Heart left ventricle (tissue), 16 donors: ENCODE results near the gene PYGL. TPM values are rescaled to one million over a fixed set of nuclear protein-coding genes. Genes with fewer than 3 reads are reported as not detected.

ENCODE experiments used
- ATAC-seq, 4 donors: fragments of 200-7000 bp; cut with Tn5 transposase; one replicate each; pipeline ENCODE4 v1.9.1; 2020 to 2022; ENCODE audit warnings: moderate library complexity in 4 of 4, mild to moderate bottlenecking in 3 of 4, moderate number of reproducible peaks in 1 of 4
- DNase-seq, 5 donors: peaks; one replicate each; pipeline ENCODE4 v3.0.0-alpha.2; 2020
- H3K27ac ChIP-seq, 12 donors: fragments of 200-600 bp; sonication (generic) in 4 of 12; one replicate each; pipeline versions ENCODE4 v1.5.0 to v1.8.0; 2016 to 2022; ENCODE audit warnings: mild to moderate bottlenecking in 2 of 12
- H3K27me3 ChIP-seq, 9 donors: fragments of 200-600 bp; sonication (generic) in 2 of 9; one replicate each; pipeline versions ENCODE4 v1.5.1 to v1.8.0; 2016 to 2022; ENCODE audit warnings: mild to moderate bottlenecking in 3 of 9
- H3K36me3 ChIP-seq, 9 donors: fragments of 200-600 bp; sonication (generic) in 2 of 9; one replicate each; pipeline versions ENCODE4 v1.5.0 to v1.8.0; 2018 to 2022; ENCODE audit warnings: mild to moderate bottlenecking in 2 of 9
- H3K4me1 ChIP-seq, 12 donors: fragments of 200-600 bp; sonication (generic) in 4 of 12; one replicate each; pipeline versions ENCODE4 v1.5.0 to v1.8.0; 2016 to 2022; ENCODE audit warnings: mild to moderate bottlenecking in 3 of 12
- H3K4me3 ChIP-seq, 12 donors: fragments of 200-600 bp; sonication (generic) in 4 of 12; one replicate each; pipeline versions ENCODE4 v1.5.0 to v1.8.0; 2017 to 2022; ENCODE audit warnings: mild to moderate bottlenecking in 9 of 12, moderate library complexity in 4 of 12
- H3K9me3 ChIP-seq, 12 donors: fragments of 200-600 bp; sonication (generic) in 4 of 12; one replicate each; pipeline versions ENCODE4 v1.5.0 to v1.8.0; 2016 to 2022; ENCODE audit warnings: mild to moderate bottlenecking in 1 of 12
- POLR2A ChIP-seq, 2 donors: fragments of 450-650 bp; IDR thresholded peaks; one replicate each; pipeline ENCODE4 v1.6.1; 2017; ENCODE audit warnings: antibody characterized with exemption in 2 of 2, mild to moderate bottlenecking in 2 of 2, moderate library complexity in 2 of 2
- WGBS, 4 donors: extraction: QIAGEN DNeasy Blood & Tissue Kit in 2 of 4; methylation state at CpG; one replicate each; pipeline versions ENCODE4 v1.1.5 to v1.1.7; 2013 to 2018; 5-methylcytosine and 5-hydroxymethylcytosine counted together
- intact Hi-C, 10 donors: fragments of 100-400 bp; cut with DNase I; formaldehyde crosslinking; loops; one replicate each; pipeline versions ENCODE4 v1.11.1 to v1.14.2; 2022
- polyA plus RNA-seq, 2 donors: library from polyadenylated mRNA; stranded (reverse); fragments of 200-250 nt; gene quantifications; one replicate each; pipeline ENCODE4 v1.2.3, GENCODE V29; 2013
- total RNA-seq, 9 donors: library from RNA; depleted of rRNA in 2 of 9; stranded (reverse); fragments of >200 nt in 2 of 9; fragmentation: NEBNext Ultra II Directional in 3 of 9; extraction: Animal tissue kit (Norgen Biotek cat#: 25700) in 3 of 9; gene quantifications; one replicate each; pipeline versions ENCODE4 v1.1.0 to v1.2.4, GENCODE V29; 2016 to 2023
- TF ChIP-seq, protein P1 (sequence below), 12 donors: fragments of 200-600 bp; sonication (generic) in 4 of 12; IDR thresholded peaks; one replicate each; pipeline versions ENCODE4 v1.5.0 to v1.8.0; 2018 to 2022; ENCODE audit warnings: antibody characterized with exemption in 12 of 12, mild to moderate bottlenecking in 5 of 12
- donor health status: ischemic (EF 13 %, LVEDD 7.1; RV severe dilation, severe dysfunction).
- donor health status: healthy with polysubstance abuse.
- donor health status: DM: no; HTN: yes; CAD: no.
- donor health status: DM: no; HTN: no; CAD: no.
- donor health status: ischemic (EF 25% LVEDD 6.9; RV normal size, moderate dysfunction).
- donor health status: ischemic (EF 25% LVEDD 5.7; RV mildly dilated, moderate dysfunction).
- donor health status: healthy.
- donor health status: DM: yes; HTN: yes; CAD: no.
- donor health status: ischemic (EF 35%, LVEDD 5.7; RV mildly dilated, moderate dysfunction).
- donor health status: nonischemic (EF 11% LVEDD 7.7; RV severe dilation, severe dysfunction).
- donor health status: DM: yes; HTN: yes; CAD: no.
- donor health status: PGD.
- donor health status: ischemic (EF 29% LVEDD 5.4; RV normal size, mild dysfunction).
- donor health status: nonischemic (EF 23%, LVEDD 6.1; RV moderate dilation, normal function).

Gene PYGL
- total and polyA plus RNA-seq, 11 donors, result 2.3 to 25.5 (median 6.7) TPM

DNA sequence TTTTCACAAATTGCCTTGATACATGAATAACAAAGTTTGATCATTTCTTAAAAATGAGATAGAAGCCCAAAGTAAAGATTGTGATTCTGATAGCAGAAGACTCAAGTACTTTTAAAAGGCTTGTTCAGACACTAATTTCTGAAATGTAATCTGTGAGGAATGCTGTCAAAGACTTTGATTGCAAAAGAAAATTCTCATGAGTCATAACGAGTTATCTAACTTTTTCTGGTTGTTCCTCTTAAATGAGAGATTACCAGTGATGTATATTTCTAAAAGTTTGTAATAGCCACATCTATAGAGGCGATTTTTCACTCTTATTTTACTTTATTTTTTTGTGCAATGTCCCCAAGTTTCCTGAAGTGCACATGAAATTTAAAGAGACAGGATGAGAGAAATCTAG lies 7.0 kb downstream of the PYGL start:
- TF ChIP-seq, protein P1, sequence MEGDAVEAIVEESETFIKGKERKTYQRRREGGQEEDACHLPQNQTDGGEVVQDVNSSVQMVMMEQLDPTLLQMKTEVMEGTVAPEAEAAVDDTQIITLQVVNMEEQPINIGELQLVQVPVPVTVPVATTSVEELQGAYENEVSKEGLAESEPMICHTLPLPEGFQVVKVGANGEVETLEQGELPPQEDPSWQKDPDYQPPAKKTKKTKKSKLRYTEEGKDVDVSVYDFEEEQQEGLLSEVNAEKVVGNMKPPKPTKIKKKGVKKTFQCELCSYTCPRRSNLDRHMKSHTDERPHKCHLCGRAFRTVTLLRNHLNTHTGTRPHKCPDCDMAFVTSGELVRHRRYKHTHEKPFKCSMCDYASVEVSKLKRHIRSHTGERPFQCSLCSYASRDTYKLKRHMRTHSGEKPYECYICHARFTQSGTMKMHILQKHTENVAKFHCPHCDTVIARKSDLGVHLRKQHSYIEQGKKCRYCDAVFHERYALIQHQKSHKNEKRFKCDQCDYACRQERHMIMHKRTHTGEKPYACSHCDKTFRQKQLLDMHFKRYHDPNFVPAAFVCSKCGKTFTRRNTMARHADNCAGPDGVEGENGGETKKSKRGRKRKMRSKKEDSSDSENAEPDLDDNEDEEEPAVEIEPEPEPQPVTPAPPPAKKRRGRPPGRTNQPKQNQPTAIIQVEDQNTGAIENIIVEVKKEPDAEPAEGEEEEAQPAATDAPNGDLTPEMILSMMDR (IDR thresholded peaks at IDR 0.05), result no peak
- TF ChIP-seq POLR2A (IDR thresholded peaks at IDR 0.05), result no peak
- peak overlapping the region in 1 of 12 donors; percentile 68 for H3K27ac ChIP-seq
- intact Hi-C loops, result no loop called here
- 63 to 74% (median 67%) methylated on average over 2 of the region's 2 CpGs for WGBS, 4 donors
- no peak overlapping the region for H3K4me3 ChIP-seq
- ATAC-seq (no peak), DNase-seq (no peak)
- H3K9me3 ChIP-seq, result no peaks in the 10 kb centered on the region
- no peaks in the 10 kb centered on the region for H3K27me3 ChIP-seq
- peaks cover 0 to 37% (median 0%) of the 10 kb centered on the region in 12 donors for H3K4me1 ChIP-seq
- peaks cover 0 to 35% (median 8%) of the 10 kb centered on the region in 9 donors for H3K36me3 ChIP-seq

DNA sequence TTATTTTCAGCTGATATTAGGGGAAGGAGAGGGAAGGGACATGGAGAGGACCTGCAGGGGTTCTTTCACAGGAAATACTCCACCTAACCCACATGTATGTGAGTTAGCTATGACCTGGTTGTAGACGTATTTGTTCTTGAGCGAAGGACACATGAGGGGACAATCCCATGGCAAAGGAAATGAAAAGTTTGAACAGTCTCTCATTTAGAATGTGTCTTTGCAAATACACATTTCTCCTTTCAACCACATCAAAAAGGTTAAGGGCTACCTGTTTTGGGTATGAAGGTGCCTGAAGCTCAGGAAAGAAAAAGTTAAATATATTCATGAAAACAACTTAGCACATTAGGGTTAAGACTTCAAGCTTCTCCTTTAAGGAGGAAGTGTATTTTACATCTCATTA lies 7.4 kb downstream of the PYGL start:
- H3K27ac ChIP-seq, result peak overlapping the region in 1 of 12 donors; percentile 68
- 69 to 94% (median 92%) methylated on average over 2 of the region's 2 CpGs for WGBS, 4 donors
- no peak for TF ChIP-seq POLR2A (IDR thresholded peaks at IDR 0.05)
- TF ChIP-seq, protein P1 (IDR thresholded peaks at IDR 0.05), result no peak

GRCh38 chr14:50936016-50936340 lies 8.3 kb downstream of the PYGL start:
- H3K27ac ChIP-seq, result peak overlapping the region in 1 of 12 donors; percentile 68
- H3K4me1 ChIP-seq, result peaks cover 0 to 40% (median 0%) of the 10 kb centered on the region in 12 donors
- ATAC-seq, result no peak
- H3K4me3 ChIP-seq, result no peak overlapping the region
- peaks cover 0 to 44% (median 21%) of the 10 kb centered on the region in 9 donors for H3K36me3 ChIP-seq
- DNase-seq, result no peak
- 66 to 98% (median 91%) methylated on average over 2 of the region's 2 CpGs for WGBS, 4 donors
- no peaks in the 10 kb centered on the region for H3K27me3 ChIP-seq
- no peaks in the 10 kb centered on the region for H3K9me3 ChIP-seq
- TF ChIP-seq, protein P1 (IDR thresholded peaks at IDR 0.05), result no peak
- TF ChIP-seq POLR2A (IDR thresholded peaks at IDR 0.05), result no peak
- intact Hi-C loops, result no loop called here

More for the DNA sequence above, 7.4 kb downstream of the PYGL start:
- Histone ChIP-seq H3K4me3 (no peak overlapping the region), H3K27me3 (no peaks in the 10 kb centered on the region), H3K4me1 (peaks cover 0 to 40% (median 0%) of the 10 kb centered on the region in 12 donors), H3K9me3 (no peaks in the 10 kb centered on the region), H3K36me3 (peaks cover 0 to 37% (median 13%) of the 10 kb centered on the region in 9 donors)
- ATAC-seq (no peak), DNase-seq (no peak)
- intact Hi-C loops, result no loop called here

GRCh38 chr14:50935126-50936015 lies 8.9 kb downstream of the PYGL start:
- no peak for ATAC-seq

More at GRCh38 chr14:50935126-50936015, 8.9 kb downstream of the PYGL start:
- TF ChIP-seq, protein P1 (IDR thresholded peaks at IDR 0.05), result no peak
- H3K27ac ChIP-seq, result no peak overlapping the region
- H3K9me3 ChIP-seq, result no peaks in the 10 kb centered on the region
- H3K27me3 ChIP-seq, result no peaks in the 10 kb centered on the region
- no peak overlapping the region for H3K4me3 ChIP-seq
- WGBS, 4 donors, result 66 to 88% (median 85%) methylated on average over 5 of the region's 5 CpGs
- intact Hi-C loops, result no loop called here
- peaks cover 0 to 50% (median 26%) of the 10 kb centered on the region in 9 donors for H3K36me3 ChIP-seq
- no peak for DNase-seq
- peaks cover 0 to 40% (median 0%) of the 10 kb centered on the region in 12 donors for H3K4me1 ChIP-seq
